GM19035 (cell line): ENCODE data around the gene TRIAP1.
"Not testable (repeated sequence)": the region's sequence is repeated elsewhere in the genome, so short reads cannot be mapped to it uniquely, and the experiment has no call there.

Source experiments
- ATAC-seq: cut with Tn5 transposase; IDR thresholded peaks from one replicate; pipeline ENCODE4 v1.9.1; 2021; ENCODE audit not compliant: unreplicated experiment

TRIAP1 gene

DNA sequence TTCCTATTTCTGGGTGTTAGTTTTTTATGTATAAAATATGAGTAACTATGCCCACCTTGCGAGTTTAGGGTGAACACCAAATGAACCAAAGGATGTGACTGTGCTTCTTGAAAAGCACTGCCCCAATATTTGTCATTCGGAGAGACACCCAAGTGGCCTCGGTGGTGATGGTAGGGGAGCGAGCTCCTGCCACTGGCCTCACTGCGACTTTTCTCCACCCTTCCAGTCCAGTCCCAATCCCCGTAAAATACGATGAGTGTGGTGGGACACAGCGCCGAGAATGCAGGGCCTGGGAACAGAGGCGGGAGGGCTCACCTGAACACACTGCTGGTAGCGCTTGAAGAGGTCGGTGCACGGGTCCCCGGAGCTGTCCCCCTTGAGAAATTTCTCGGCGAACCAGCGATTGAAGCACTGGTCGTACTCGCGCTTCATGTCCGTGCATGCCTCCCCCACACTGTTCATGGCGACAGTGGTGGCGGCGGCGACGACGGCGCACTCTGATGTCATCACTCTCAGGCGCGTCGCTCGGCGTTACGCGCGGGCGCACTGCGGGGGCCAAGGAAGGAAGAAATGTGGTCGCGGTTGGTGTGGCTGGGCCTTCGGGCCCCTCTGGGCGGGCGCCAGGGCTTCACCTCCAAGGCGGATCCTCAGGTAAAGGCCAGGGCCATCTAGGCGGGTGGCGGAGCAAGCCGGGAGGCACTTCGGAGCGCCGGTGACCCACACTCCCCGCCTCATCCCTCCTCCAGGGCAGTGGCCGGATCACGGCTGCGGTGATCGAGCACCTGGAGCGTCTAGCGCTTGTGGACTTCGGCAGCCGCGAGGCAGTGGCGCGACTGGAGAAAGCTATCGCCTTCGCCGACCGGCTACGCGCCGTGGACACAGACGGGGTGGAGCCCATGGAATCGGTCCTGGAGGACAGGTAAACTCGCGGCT is at the start of gene TRIAP1, which contains the start of gene GATC:
Gene TRIAP1 (minus strand): TSS at position 474 of the 933 bp plus-strand sequence. CDS start 12 bp downstream, at position 462.
Gene GATC (plus strand): TSS at position 534 of the 933 bp plus-strand sequence. CDS start 37 bp downstream, at position 571.
- ATAC-seq: peak; percentile 93

DNA sequence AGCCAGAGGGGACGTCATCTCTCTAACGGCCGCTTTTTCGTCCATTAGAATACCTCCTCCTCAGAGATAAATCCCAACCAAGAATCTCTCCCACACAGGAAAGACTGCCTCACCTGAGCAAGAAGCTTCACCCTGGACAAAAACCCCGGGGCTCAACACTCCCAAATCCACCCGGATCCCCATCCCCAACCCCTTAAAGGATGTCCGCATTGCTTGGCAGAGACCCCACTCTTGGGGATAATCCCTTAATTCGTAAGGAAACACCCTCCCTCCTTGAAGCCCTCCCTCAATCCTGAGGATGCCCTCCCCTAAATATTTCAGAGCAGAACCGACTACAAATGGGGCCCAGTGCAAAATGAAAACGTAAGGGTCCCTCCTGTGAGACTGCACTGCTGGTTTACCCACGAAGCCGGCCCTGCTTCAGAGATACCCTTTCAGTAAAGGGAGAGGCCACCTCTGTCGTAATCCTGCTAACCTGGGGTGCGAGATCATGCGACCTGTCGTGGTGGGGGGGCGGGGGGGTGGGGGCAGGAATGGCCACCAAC is 49.1 kb upstream of the TRIAP1 start:
- ATAC-seq: no peak

DNA sequence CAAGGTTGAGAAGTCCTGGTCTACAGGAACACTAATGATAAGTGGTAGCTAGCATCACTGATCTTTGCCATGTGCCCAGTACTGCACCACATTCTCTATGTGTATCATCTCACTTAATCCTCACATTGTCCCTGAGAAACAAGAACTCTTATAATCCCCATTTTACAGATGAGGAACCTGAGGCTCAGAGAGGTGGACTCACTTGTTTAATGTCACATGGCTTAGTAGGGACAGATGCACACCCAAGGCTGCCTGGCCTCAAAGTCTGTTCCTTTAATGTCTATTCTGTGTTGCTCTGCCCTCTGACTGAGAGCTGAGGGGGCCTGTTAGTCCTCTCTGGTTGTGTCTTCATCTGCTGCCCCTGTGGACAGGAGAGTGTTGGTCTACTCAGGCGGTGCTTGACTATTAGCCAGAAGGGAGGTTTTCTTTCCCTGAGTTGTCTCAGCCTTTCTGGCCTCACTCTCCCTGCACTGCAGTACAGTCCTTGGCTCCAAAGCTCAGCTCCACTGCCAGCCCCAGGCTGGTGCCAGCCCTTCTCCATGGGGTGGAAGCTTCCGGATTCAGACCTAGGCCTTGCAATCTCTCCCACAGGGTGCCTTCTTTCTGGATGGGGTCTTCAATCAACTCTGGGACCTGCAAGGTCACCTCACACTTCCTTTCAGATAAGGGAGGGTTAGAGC is 44.8 kb upstream of the TRIAP1 start:
- ATAC-seq: no peak

DNA sequence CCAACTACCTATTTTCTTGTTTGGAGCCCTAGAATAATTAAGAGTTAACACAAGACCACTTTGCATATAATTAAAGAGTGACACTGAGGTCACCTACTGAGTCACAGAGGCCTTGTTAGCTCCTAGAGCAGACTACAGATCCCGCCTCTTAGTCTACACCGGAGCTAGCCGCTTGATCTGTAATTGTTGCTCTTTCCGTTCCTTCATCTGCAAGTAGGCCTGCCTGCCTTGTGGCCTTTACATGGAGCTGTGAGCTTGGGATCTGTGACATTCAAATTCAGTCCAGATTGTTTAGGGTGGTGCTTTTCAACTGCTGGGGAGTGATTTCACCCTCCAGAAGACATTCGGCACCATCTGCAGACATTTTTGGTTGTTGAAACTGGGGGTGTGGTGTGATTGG is 44.1 kb upstream of the TRIAP1 start:
- ATAC-seq: no peak

DNA sequence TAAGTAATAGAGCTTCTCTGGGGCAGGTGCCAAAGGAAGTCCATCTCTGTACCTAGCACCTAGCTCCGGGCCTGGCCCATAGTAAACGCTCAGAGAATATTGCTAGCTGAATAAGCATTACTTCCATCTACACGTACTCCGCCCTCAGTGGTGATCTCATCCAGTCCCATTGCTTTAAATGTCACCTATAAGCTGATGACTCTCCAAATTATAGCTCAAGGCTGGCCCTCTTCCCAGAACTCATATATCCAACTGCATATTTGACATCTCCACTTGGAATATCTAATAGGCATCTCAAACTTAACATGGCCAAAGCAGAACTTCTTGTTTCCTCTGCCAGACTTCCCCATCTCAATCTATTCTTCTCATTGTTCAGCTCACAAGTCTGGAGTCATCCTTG is 42.8 kb upstream of the TRIAP1 start:
- ATAC-seq: no peak

DNA sequence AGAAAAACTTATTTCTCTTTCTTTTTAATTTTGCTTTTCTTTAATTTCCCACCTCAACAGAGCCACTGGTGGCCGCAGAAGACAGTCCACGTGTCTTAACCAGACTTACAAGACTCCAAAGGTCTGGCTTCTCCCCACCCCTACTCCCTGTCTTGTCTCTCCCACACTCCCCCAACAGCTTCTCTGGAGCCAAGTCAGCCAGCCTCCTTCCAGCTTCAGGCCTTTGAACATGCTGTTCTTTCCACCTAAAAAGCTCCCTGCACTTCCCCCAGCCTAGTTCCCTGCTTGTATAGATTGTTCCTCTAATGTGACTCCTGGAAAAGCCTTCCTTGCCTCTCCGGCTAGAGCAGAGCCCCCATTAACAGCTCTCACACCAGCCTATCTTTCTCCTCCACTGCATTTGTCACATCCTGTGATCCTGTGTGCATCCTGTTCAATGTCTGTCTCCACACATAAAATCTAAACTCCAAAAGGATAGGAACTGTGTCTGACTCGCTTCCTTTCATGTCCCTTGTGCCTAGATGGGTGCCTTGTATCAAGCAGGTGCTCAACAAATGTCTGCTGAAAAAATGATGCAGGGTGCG is 42.0 kb upstream of the TRIAP1 start:
- no peak for ATAC-seq

DNA sequence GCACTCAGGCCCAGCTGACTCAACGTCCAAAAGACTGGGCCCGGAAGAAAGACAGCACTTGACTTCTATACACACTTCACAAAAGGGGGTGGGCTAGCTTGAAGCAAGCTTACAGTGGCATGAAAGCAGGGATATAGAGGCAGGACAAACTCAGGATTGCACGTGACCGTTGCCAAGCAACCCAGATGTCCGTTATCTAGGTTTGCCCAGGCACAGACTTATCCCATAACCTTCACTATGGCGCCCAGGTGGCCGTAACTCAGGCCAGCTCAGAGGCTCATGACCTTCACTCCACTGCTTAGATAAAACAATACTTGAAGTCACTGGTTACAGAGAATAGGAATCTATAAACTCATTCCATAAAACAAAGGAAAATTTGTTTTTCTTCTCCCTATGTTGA is 41.4 kb upstream of the TRIAP1 start:
- ATAC-seq: not testable (repeated sequence)

GRCh38 chr12:120485961-120486881 is 40.0 kb upstream of the TRIAP1 start:
- no peak for ATAC-seq

GRCh38 chr12:120483621-120484020 is 37.4 kb upstream of the TRIAP1 start:
- ATAC-seq: no peak

GRCh38 chr12:120481022-120481767 is 35.0 kb upstream of the TRIAP1 start:
- no peak for ATAC-seq

GRCh38 chr12:120480211-120480610 is 34.0 kb upstream of the TRIAP1 start:
- ATAC-seq: no peak

DNA sequence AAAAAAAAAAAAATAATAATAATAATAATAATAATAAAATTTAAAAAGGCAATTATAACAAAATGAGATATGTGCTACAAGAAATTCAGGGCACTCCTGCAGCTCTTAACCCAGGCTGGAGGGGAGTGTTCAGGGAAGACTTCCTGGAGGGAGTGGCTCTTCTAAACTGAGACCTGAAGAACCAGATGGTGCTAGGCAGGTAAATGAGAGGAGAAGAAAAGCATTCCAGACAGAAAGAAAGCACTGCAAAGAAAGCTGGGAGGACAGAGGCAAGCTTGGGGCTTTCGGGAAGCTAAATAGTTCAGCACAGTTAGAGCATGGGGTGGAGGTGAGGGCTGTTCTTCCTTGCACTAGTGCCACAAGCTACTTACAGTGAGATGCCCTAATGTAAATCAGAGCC is 33.3 kb upstream of the TRIAP1 start:
- no peak for ATAC-seq

DNA sequence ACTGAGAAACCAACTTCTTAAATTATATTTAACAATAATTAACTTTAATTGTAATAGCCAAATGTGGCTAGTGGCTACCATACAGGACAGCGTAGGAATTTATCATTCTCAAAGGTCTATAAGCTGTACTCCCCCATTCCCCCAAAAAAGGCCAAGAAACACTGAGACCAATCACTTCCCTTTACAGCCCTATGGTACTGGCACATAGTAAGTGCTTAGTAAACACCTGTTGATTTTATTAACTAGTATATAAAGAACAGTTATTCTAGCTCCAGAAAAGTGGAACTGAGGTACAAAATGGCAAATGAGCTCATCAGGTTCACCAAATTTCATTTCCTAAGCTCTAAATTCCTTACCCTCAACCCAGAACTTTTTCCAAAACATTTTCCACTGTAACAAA is 29.5 kb upstream of the TRIAP1 start:
- ATAC-seq: no peak

GRCh38 chr12:120474616-120474960 is 28.4 kb upstream of the TRIAP1 start:
- ATAC-seq: no peak

GRCh38 chr12:120473807-120474615 is 27.8 kb upstream of the TRIAP1 start:
- ATAC-seq: no peak

GRCh38 chr12:120472521-120472920 is 26.3 kb upstream of the TRIAP1 start:
- ATAC-seq: no peak

DNA sequence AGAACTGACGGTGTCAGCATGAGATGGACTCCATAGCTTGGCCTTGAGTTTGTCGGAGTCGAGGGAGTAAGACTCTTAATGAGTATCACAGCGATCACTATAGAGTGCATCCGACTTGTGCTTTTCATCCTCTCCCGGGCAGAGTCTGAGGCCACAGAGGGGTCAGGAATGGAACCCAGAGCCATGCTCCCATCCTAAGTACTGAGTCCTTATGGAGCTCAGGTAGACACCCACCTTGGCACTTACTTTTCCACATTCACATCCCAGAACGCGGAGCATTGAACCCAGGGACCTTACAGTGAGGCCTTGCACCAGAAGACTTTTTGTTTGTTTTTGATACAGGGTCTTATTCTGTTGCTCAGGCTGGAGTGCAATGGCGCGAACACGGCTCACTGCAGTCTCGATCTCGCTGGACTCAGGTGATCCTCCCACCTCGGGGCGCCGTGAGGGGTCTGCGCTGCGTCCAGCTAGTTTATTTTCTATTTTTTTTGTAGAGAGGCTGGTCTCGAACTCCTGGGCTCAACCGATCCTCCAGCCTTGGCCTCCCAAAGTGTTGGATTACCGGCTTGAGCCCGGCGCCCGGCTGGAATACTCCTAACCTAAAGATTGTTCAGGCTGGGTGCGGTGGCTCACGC is 24.1 kb upstream of the TRIAP1 start:
- peak; percentile 15 for ATAC-seq

- ATAC-seq: peak; percentile 80
These were observed 23.4 kb upstream of the TRIAP1 start, which contains the start of gene SRSF9 for GRCh38 chr12:120469450-120470149. Gene SRSF9 (minus strand): TSS chr12:120469748. CDS start chr12:120469609, 139 bp downstream.
